ENCODE data around the gene FAM25G.
"Not testable (repeated sequence)": the region's sequence is repeated elsewhere in the genome, so short reads cannot be mapped to it uniquely, and the experiment has no call there.

DNA sequence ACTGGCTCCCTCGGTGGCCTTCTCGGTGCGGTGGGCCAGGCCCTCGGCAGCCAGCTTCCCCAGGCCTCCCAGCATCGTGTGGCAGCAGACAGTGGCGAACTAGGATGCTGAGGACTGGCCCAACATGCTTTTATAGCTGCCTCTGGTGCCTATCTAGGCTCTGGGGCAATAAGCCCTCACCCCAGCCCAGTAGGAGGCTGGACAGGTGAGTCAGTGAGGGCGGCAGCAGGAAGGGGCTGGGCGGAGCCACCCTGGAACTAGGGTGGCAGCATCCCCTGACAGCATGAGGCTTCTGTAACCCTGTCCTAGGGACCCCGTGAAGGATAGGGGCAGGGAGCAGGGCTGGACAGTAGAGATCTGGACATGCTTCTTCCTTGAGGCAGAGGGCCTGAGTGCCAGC lies at the start of gene FAM25G:
- not testable (repeated sequence) for TF ChIP-seq FOSL1 (tag; conservative IDR thresholded peaks at IDR 0.05); ZNF274 (IDR thresholded peaks at IDR 0.05; ENCODE audit: borderline replicate concordance, low read depth, low read length); POLR2AphosphoS5 (IDR thresholded peaks at IDR 0.05; ENCODE audit: control insufficient read depth, insufficient read depth, low read depth, low read length); ARID1B (IDR thresholded peaks at IDR 0.05); ZNF23 (CRISPR knock-in tag; IDR thresholded peaks at IDR 0.05); CHD4 (IDR thresholded peaks at IDR 0.05; ENCODE audit: insufficient read depth, insufficient replicate concordance, low read depth, low read length, poor library complexity, severe bottlenecking); RAD51 (IDR thresholded peaks at IDR 0.05; ENCODE audit: borderline replicate concordance, low read depth); POLR2G (IDR thresholded peaks at IDR 0.05; ENCODE audit: low read depth, low read length); ZNF444 (CRISPR knock-in tag; IDR thresholded peaks at IDR 0.05)
- TF ChIP-seq, protein P1, sequence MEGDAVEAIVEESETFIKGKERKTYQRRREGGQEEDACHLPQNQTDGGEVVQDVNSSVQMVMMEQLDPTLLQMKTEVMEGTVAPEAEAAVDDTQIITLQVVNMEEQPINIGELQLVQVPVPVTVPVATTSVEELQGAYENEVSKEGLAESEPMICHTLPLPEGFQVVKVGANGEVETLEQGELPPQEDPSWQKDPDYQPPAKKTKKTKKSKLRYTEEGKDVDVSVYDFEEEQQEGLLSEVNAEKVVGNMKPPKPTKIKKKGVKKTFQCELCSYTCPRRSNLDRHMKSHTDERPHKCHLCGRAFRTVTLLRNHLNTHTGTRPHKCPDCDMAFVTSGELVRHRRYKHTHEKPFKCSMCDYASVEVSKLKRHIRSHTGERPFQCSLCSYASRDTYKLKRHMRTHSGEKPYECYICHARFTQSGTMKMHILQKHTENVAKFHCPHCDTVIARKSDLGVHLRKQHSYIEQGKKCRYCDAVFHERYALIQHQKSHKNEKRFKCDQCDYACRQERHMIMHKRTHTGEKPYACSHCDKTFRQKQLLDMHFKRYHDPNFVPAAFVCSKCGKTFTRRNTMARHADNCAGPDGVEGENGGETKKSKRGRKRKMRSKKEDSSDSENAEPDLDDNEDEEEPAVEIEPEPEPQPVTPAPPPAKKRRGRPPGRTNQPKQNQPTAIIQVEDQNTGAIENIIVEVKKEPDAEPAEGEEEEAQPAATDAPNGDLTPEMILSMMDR (IDR thresholded peaks at IDR 0.05 in 2 of 3, conservative IDR thresholded peaks at IDR 0.05 in 1 of 3; ENCODE audit: insufficient read depth in 2 of 3, low read depth in 1 of 3, low read length in 3 of 3): not testable (repeated sequence)
- TF ChIP-seq, protein P2, sequence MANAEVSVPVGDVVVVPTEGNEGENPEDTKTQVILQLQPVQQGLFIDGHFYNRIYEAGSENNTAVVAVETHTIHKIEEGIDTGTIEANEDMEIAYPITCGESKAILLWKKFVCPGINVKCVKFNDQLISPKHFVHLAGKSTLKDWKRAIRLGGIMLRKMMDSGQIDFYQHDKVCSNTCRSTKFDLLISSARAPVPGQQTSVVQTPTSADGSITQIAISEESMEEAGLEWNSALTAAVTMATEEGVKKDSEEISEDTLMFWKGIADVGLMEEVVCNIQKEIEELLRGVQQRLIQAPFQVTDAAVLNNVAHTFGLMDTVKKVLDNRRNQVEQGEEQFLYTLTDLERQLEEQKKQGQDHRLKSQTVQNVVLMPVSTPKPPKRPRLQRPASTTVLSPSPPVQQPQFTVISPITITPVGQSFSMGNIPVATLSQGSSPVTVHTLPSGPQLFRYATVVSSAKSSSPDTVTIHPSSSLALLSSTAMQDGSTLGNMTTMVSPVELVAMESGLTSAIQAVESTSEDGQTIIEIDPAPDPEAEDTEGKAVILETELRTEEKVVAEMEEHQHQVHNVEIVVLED (CRISPR knock-in tag; IDR thresholded peaks at IDR 0.05): not testable (repeated sequence)

Data from K562 (cell line).